GM23248 (cell line): ENCODE measurements around the gene PSMD12. TPM values are rescaled to one million over a fixed set of nuclear protein-coding genes. Genes with fewer than 3 reads are reported as not detected.
A peak's percentile ranks its signal among the peaks of the same experiment; 100 is the strongest.

ENCODE experiments used
- DNase-seq: peaks from one replicate; pipeline ENCODE4 v3.0.0-alpha.2; 2015
- H2AFZ ChIP-seq: fragments of 200-600 bp; sonication (generic); 2 replicates; pipeline ENCODE4 v1.6.1; 2016; ENCODE audit warnings: antibody characterized with exemption
- H3F3A ChIP-seq: fragments of 200-600 bp; sonication (generic); 2 replicates; pipeline ENCODE4 v1.6.1; 2016; ENCODE audit warnings: mild to moderate bottlenecking, antibody characterized with exemption, mixed run types; ENCODE audit not compliant: insufficient read depth
- H3K27ac ChIP-seq: fragments of 200-600 bp; sonication (generic); 2 replicates; pipeline ENCODE4 v1.5.1; 2016; ENCODE audit warnings: mild to moderate bottlenecking
- H3K27me3 ChIP-seq: fragments of 200-600 bp; sonication (generic); replicated peaks from 2 replicates; pipeline ENCODE4 v1.6.1; 2016; ENCODE audit warnings: mild to moderate bottlenecking; ENCODE audit not compliant: insufficient read depth
- H3K36me3 ChIP-seq: fragments of 200-600 bp; sonication (generic); 2 replicates; pipeline ENCODE4 v1.6.1; 2016; ENCODE audit warnings: low read depth, mild to moderate bottlenecking
- H3K4me1 ChIP-seq: fragments of 200-600 bp; sonication (generic); 2 replicates; pipeline ENCODE4 v1.6.1; 2016; ENCODE audit warnings: mild to moderate bottlenecking; ENCODE audit not compliant: insufficient read depth
- H3K4me2 ChIP-seq: fragments of 200-600 bp; sonication (generic); one replicate; pipeline ENCODE4 v1.6.1; 2016; ENCODE audit warnings: mild to moderate bottlenecking; ENCODE audit not compliant: unreplicated experiment
- H3K4me3 ChIP-seq: fragments of 200-600 bp; sonication (generic); 2 replicates; pipeline ENCODE4 v1.5.1; 2016; ENCODE audit warnings: mild to moderate bottlenecking
- H3K79me2 ChIP-seq: fragments of 200-600 bp; sonication (generic); 2 replicates; pipeline ENCODE4 v1.6.1; 2016; ENCODE audit warnings: mild to moderate bottlenecking; ENCODE audit not compliant: insufficient read depth
- H3K9ac ChIP-seq: fragments of 200-600 bp; sonication (generic); 2 replicates; pipeline ENCODE4 v1.6.1; 2016; ENCODE audit warnings: mild to moderate bottlenecking
- H3K9me2 ChIP-seq: fragments of 200-600 bp; sonication (generic); 2 replicates; pipeline ENCODE4 v1.6.1; 2016; ENCODE audit warnings: mixed run types, mild to moderate bottlenecking, moderate library complexity; ENCODE audit not compliant: insufficient read depth
- H3K9me3 ChIP-seq: fragments of 200-600 bp; sonication (generic); one replicate; pipeline ENCODE4 v1.6.1; 2017; ENCODE audit warnings: low read depth
- H4K20me1 ChIP-seq: fragments of 200-600 bp; sonication (generic); 2 replicates; pipeline ENCODE4 v1.6.0; 2016; ENCODE audit not compliant: insufficient read depth
- EZH2 ChIP-seq: fragments of 200-600 bp; sonication (generic); IDR thresholded peaks from 2 replicates; pipeline ENCODE4 v1.6.1; 2018; ENCODE audit warnings: antibody characterized with exemption, mild to moderate bottlenecking; ENCODE audit not compliant: insufficient read depth, poor library complexity, severe bottlenecking
- EZH2phosphoT487 ChIP-seq: fragments of 200-600 bp; sonication (generic); IDR thresholded peaks from 2 replicates; pipeline ENCODE4 v1.6.1; 2018; ENCODE audit warnings: antibody characterized with exemption, moderate library complexity, mild to moderate bottlenecking, low read depth; ENCODE audit not compliant: insufficient read depth
- WGBS, 2 experiments: methylation state at CpG; one replicate each; pipeline ENCODE4 v1.1.6; 2015 to 2017; ENCODE audit warnings: low lambda C conversion rate in 2 of 2, low coverage in 1 of 2; ENCODE audit errors: missing lambda C conversion rate in 2 of 2; 5-methylcytosine and 5-hydroxymethylcytosine counted together
- in situ Hi-C: fragments of 300-500 bp; cut with MboI; formaldehyde crosslinking; loops from 2 replicates; pipeline ENCODE4 v1.15.0; 2020
- polyA plus RNA-seq: library from polyadenylated mRNA; unstranded; fragments of >200 nt; fragmentation: Nextera tagmentation; extraction: Ambion mirVana; gene quantifications from 2 replicates; pipeline ENCODE4 v1.2.1, GENCODE V29; 2016
- total RNA-seq: library from RNA; depleted of rRNA; stranded (reverse); fragments of >200 nt; shearing (Covaris generic); gene quantifications from 2 replicates; pipeline ENCODE4 v1.2.3, GENCODE V29; 2014

The PSMD12 gene
- total and polyA plus RNA-seq, 2 experiments from 2014 or later, result 31.9 to 85.3 TPM

- Histone ChIP-seq H3K9me3 (no peaks in the 10 kb centered on the region), H3F3A (peaks cover 30% of the 10 kb centered on the region), H3K4me2 (no peak overlapping the region), H3K9me2 (no peaks in the 10 kb centered on the region), H3K9ac (no peak overlapping the region), H3K79me2 (peaks cover 100% of the 10 kb centered on the region), H2AFZ (no peak overlapping the region), H3K27me3 (no peaks in the 10 kb centered on the region), H3K36me3 (peaks cover 18% of the 10 kb centered on the region), H3K4me1 (peaks cover 49% of the 10 kb centered on the region), H3K27ac (no peak overlapping the region), H3K4me3 (no peak overlapping the region), H4K20me1 (peaks cover 22% of the 10 kb centered on the region; the same call in 1 of the 2 replicates)
- 95 to 96% methylated on average over 9 of the region's 9 CpGs for WGBS, 2 experiments
- in situ Hi-C loops, result no loop called here
- no peak for TF ChIP-seq EZH2
- TF ChIP-seq EZH2phosphoT487, result no peak
- no peak for DNase-seq
Measured at GRCh38 chr17:67362173-67362572, 4.2 kb downstream of the PSMD12 start.

GRCh38 chr17:67360880-67361279 lies 5.5 kb downstream of the PSMD12 start:
- Histone ChIP-seq H3F3A (peaks cover 26% of the 10 kb centered on the region), H3K4me1 (peaks cover 49% of the 10 kb centered on the region), H3K4me2 (no peak overlapping the region), H3K79me2 (peaks cover 98% of the 10 kb centered on the region), H3K36me3 (peaks cover 24% of the 10 kb centered on the region), H2AFZ (no peak overlapping the region), H3K27ac (no peak overlapping the region), H3K9me3 (no peaks in the 10 kb centered on the region), H4K20me1 (peaks cover 22% of the 10 kb centered on the region; the same call in 1 of the 2 replicates), H3K27me3 (no peaks in the 10 kb centered on the region), H3K4me3 (no peak overlapping the region), H3K9ac (no peak overlapping the region), H3K9me2 (no peaks in the 10 kb centered on the region)
- DNase-seq, result no peak
- TF ChIP-seq EZH2phosphoT487, result no peak
- TF ChIP-seq EZH2, result no peak
- in situ Hi-C loops, result no loop called here
- 84 to 89% methylated on average over 1 of the region's 1 CpG for WGBS, 2 experiments

DNA sequence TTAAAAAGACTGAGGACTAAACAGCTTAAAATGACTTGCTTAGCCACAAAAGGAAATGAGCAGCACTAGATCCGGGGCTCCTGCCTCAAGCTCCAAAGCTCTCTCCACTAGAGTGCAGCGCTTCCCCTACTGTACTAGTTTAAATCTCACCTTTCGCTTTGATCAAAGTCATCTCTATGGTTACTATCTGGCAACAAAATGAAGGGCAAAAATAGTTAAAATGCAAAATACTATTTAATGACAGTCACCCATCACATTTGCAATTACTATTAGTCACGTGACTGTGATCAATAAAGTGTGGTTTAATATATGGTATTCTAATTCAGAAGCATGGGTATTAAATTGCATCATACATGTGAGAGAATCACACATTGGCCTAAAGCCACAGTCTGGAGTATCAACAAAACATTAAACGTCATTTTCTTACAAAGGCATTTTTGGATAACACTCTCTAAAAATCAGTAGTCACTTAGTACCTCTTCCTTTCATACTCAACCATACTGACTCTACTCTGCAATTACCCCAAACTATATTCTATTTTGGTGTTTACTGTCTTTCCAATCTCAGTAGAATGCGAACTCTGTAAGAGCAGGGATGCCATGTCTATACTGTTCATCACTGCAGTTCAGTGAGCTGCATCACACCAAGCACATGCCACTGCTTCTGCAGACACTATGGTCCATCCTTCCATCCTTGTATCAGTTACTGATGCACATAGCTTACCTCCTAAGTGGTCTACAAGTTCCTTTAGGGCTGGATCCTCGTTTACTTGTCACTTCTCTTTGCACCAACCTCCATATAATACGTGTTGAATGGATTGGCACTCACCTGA lies 6.2 kb downstream of the PSMD12 start:
- DNase-seq, result peak; percentile 53
- in situ Hi-C loops, result no loop called here

GRCh38 chr17:67358612-67359011 lies 7.8 kb downstream of the PSMD12 start:
- peaks cover 18% of the 10 kb centered on the region; the same call in 1 of the 2 replicates for H3F3A ChIP-seq
- peaks cover 98% of the 10 kb centered on the region for H3K79me2 ChIP-seq
- H3K4me3 ChIP-seq, result peak overlapping the region; percentile 34; the same call in 1 of the 2 replicates
- H3K4me1 ChIP-seq, result peaks cover 35% of the 10 kb centered on the region
- H3K36me3 ChIP-seq, result peaks cover 39% of the 10 kb centered on the region
- DNase-seq, result peak; percentile 63
- no peaks in the 10 kb centered on the region for H3K9me3 ChIP-seq
- no peak overlapping the region for H2AFZ ChIP-seq
- H3K27me3 ChIP-seq, result no peaks in the 10 kb centered on the region
- H3K27ac ChIP-seq, result peak overlapping the region; percentile 33
- 50 to 54% methylated on average over 2 of the region's 2 CpGs for WGBS, 2 experiments
- in situ Hi-C loops, result no loop called here
- H3K4me2 ChIP-seq, result peak overlapping the region; percentile 56
- H3K9ac ChIP-seq, result peak overlapping the region; percentile 27; the same call in 1 of the 2 replicates
- no peaks in the 10 kb centered on the region for H3K9me2 ChIP-seq
- TF ChIP-seq EZH2phosphoT487 (no peak), EZH2 (no peak)
- peaks cover 26% of the 10 kb centered on the region for H4K20me1 ChIP-seq

More for the DNA sequence above, 6.2 kb downstream of the PSMD12 start:
- H3K79me2 ChIP-seq, result peaks cover 98% of the 10 kb centered on the region
- H2AFZ ChIP-seq, result no peak overlapping the region
- WGBS, 2 experiments, result 71 to 73% methylated on average over 8 of the region's 8 CpGs
- H3K9me2 ChIP-seq, result no peaks in the 10 kb centered on the region
- TF ChIP-seq EZH2phosphoT487 (no peak), EZH2 (no peak)
- peaks cover 48% of the 10 kb centered on the region for H3K4me1 ChIP-seq
- peak overlapping the region; percentile 3 for H3K4me2 ChIP-seq
- H4K20me1 ChIP-seq, result peaks cover 25% of the 10 kb centered on the region
- H3K9ac ChIP-seq, result no peak overlapping the region
- H3K27ac ChIP-seq, result peak overlapping the region; percentile 33; the same call in 1 of the 2 replicates
- H3K4me3 ChIP-seq, result no peak overlapping the region
- no peaks in the 10 kb centered on the region for H3K27me3 ChIP-seq
- peaks cover 19% of the 10 kb centered on the region for H3F3A ChIP-seq
- H3K9me3 ChIP-seq, result no peaks in the 10 kb centered on the region
- H3K36me3 ChIP-seq, result peaks cover 29% of the 10 kb centered on the region
